Thyroid gland (tissue), 4 donors: Measurements from ENCODE around the gene FHIT. TPM values are rescaled to one million over a fixed set of nuclear protein-coding genes. Genes with fewer than 3 reads are reported as not detected.

Experiments used
- DNase-seq, 2 donors: peaks; one replicate each; pipeline ENCODE4 v3.0.0-alpha.2; 2019
- H3K27ac ChIP-seq, 3 donors: fragments of 200-600 bp; sonication (generic); 1 replicate in 2 of 3; 2 replicates in 1 of 3; pipeline ENCODE4 v1.5.1; 2016 to 2019; ENCODE audit warnings: mild to moderate bottlenecking in 1 of 3, moderate library complexity in 1 of 3
- H3K27me3 ChIP-seq: fragments of 200-600 bp; sonication (generic); one replicate; pipeline ENCODE4 v1.5.1; 2019
- H3K36me3 ChIP-seq, 2 donors: fragments of 200-600 bp; sonication (generic); one replicate each; pipeline ENCODE4 v1.5.1; 2016 to 2019
- H3K4me1 ChIP-seq, 2 donors: fragments of 200-600 bp; sonication (generic); one replicate each; pipeline ENCODE4 v1.5.1; 2017 to 2019
- H3K4me3 ChIP-seq, 3 donors: fragments of 200-600 bp; sonication (generic); replicated peaks in 1 of 3; 1 replicate in 2 of 3; 2 replicates in 1 of 3; pipeline ENCODE4 v1.5.1; 2016; ENCODE audit warnings: mild to moderate bottlenecking in 1 of 3
- H3K9me3 ChIP-seq: fragments of 200-600 bp; sonication (generic); one replicate; pipeline ENCODE4 v1.5.1; 2017
- CTCF ChIP-seq, 6 experiments: fragments of 200-600 bp in 3 of 6; fragments of 450-650 bp in 3 of 6; sonication (generic) in 3 of 6; IDR thresholded peaks; one replicate each; pipeline ENCODE4 v1.5.1; 2016 to 2019; ENCODE audit warnings: antibody characterized with exemption in 6 of 6, mild to moderate bottlenecking in 2 of 6, inconsistent platforms in 1 of 6, moderate library complexity in 1 of 6
- POLR2A ChIP-seq, 2 donors: fragments of 450-650 bp; IDR thresholded peaks; one replicate each; pipeline ENCODE4 v1.6.1; 2017; ENCODE audit warnings: antibody characterized with exemption in 2 of 2, mild to moderate bottlenecking in 2 of 2, moderate library complexity in 1 of 2
- WGBS, 2 donors: methylation state at CpG; one replicate each; pipeline ENCODE4 v1.1.5; 2017; 5-methylcytosine and 5-hydroxymethylcytosine counted together
- intact Hi-C: fragments of 100-400 bp; cut with DNase I; formaldehyde crosslinking; loops from one replicate; pipeline ENCODE4 v1.15.1; 2023
- total RNA-seq, 4 donors: library from RNA; depleted of rRNA; stranded (reverse); fragments of >200 nt; gene quantifications; one replicate each; pipeline ENCODE4 v1.2.3, GENCODE V29; 2016

FHIT gene
- total RNA-seq, 4 donors from 2014 or later, result 12.2 to 18.9 (median 16.2) TPM

GRCh38 chr3:60835796-60836195 lies 415.5 kb downstream of the FHIT start:
- no peaks in the 10 kb centered on the region for H3K4me1 ChIP-seq
- no peaks in the 10 kb centered on the region for H3K36me3 ChIP-seq
- no peaks in the 10 kb centered on the region for H3K27me3 ChIP-seq
- no peaks in the 10 kb centered on the region for H3K9me3 ChIP-seq
- TF ChIP-seq CTCF (IDR thresholded peaks at IDR 0.05) (no peak), POLR2A (IDR thresholded peaks at IDR 0.05) (no peak)
- H3K27ac ChIP-seq, result no peak overlapping the region
- DNase-seq, result no peak
- 97 to 98% methylated on average over 5 of the region's 5 CpGs for WGBS, 2 donors
- intact Hi-C loops, result no loop called here
- no peak overlapping the region for H3K4me3 ChIP-seq

- no peak overlapping the region for H3K27ac ChIP-seq
- intact Hi-C loops, result no loop called here
- H3K4me3 ChIP-seq, result no peak overlapping the region
- 91 to 94% methylated on average over 1 of the region's 1 CpG for WGBS, 2 donors
- no peaks in the 10 kb centered on the region for H3K36me3 ChIP-seq
- H3K4me1 ChIP-seq, result no peaks in the 10 kb centered on the region
- H3K27me3 ChIP-seq, result no peaks in the 10 kb centered on the region
- no peak for DNase-seq
- no peak for TF ChIP-seq POLR2A (IDR thresholded peaks at IDR 0.05)
- TF ChIP-seq CTCF (IDR thresholded peaks at IDR 0.05), result no peak
- no peaks in the 10 kb centered on the region for H3K9me3 ChIP-seq
Measured at GRCh38 chr3:60829058-60829457, 422.2 kb downstream of the FHIT start.

- 92 to 93% methylated on average over 1 of the region's 1 CpG for WGBS, 2 donors
- Histone ChIP-seq H3K36me3 (no peaks in the 10 kb centered on the region), H3K4me3 (no peak overlapping the region), H3K27ac (no peak overlapping the region), H3K27me3 (no peaks in the 10 kb centered on the region), H3K9me3 (no peaks in the 10 kb centered on the region), H3K4me1 (no peaks in the 10 kb centered on the region)
- no peak for DNase-seq
- intact Hi-C loops, result no loop called here
- TF ChIP-seq POLR2A (IDR thresholded peaks at IDR 0.05), result no peak
- no peak for TF ChIP-seq CTCF (IDR thresholded peaks at IDR 0.05)
Measured at GRCh38 chr3:60827666-60828065, 423.6 kb downstream of the FHIT start.

DNA sequence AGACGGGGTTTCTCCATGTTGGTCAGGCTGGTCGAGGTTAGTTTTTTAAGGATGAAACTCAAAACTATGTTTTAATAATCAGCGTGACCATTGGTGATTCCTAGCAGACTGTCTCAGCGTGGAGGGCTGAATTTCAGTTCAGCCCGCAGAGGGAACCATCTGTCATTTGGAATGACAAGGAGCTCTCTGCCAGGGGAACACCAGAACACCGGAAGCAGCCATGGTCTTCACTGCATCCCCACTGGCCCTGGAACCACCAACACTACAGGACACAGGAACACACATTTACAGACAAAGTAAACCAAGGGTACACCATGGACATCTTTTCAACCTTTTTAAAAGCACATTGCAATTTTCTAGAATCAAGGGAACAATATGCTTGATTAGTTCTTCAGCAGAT lies 424.7 kb downstream of the FHIT start:
- no peak for TF ChIP-seq POLR2A (IDR thresholded peaks at IDR 0.05)
- TF ChIP-seq CTCF (IDR thresholded peaks at IDR 0.05), result no peak
- DNase-seq, result no peak
- Histone ChIP-seq H3K4me3 (no peak overlapping the region), H3K27ac (no peak overlapping the region), H3K27me3 (no peaks in the 10 kb centered on the region), H3K36me3 (no peaks in the 10 kb centered on the region), H3K9me3 (no peaks in the 10 kb centered on the region), H3K4me1 (no peaks in the 10 kb centered on the region)
- 89 to 93% methylated on average over 6 of the region's 6 CpGs for WGBS, 2 donors
- intact Hi-C loops, result no loop called here

- no peaks in the 10 kb centered on the region for H3K36me3 ChIP-seq
- TF ChIP-seq CTCF (IDR thresholded peaks at IDR 0.05) (no peak), POLR2A (IDR thresholded peaks at IDR 0.05) (no peak)
- intact Hi-C loops, result no loop called here
- WGBS, 2 donors, result 82 to 88% methylated on average over 2 of the region's 2 CpGs
- H3K9me3 ChIP-seq, result no peaks in the 10 kb centered on the region
- H3K4me3 ChIP-seq, result no peak overlapping the region
- DNase-seq, result no peak
- H3K4me1 ChIP-seq, result no peaks in the 10 kb centered on the region
- H3K27ac ChIP-seq, result no peak overlapping the region
- H3K27me3 ChIP-seq, result no peaks in the 10 kb centered on the region
Measured at GRCh38 chr3:60812502-60812901, 438.8 kb downstream of the FHIT start.
